ENCODE data around the gene PSMD3.

GRCh38 chr17:39946551-39947330, 33.9 kb upstream of the PSMD3 start:
- no peak for TF ChIP-seq POLR2A (IDR thresholded peaks at IDR 0.05)
- TF ChIP-seq CTCF (IDR thresholded peaks at IDR 0.05 in 4 of 5, conservative IDR thresholded peaks at IDR 0.05 in 1 of 5), result no peak

All from gastrocnemius medialis (tissue), 4 donors.